HG02852 (cell line): ENCODE results near the gene SPDYE3.
"Not testable (repeated sequence)": the region's sequence is repeated elsewhere in the genome, so short reads cannot be mapped to it uniquely, and the experiment has no call there.

ENCODE experiments used
- ATAC-seq: cut with Tn5 transposase; IDR thresholded peaks from one replicate; pipeline ENCODE4 v1.9.1; 2021; ENCODE audit warnings: mild to moderate bottlenecking, moderate library complexity; ENCODE audit not compliant: unreplicated experiment

The SPDYE3 gene

GRCh38 chr7:100348805-100349204 is 41.3 kb downstream of the SPDYE3 start:
- no peak for ATAC-seq

GRCh38 chr7:100349757-100350156 is 42.3 kb downstream of the SPDYE3 start:
- ATAC-seq: no peak

- no peak for ATAC-seq
These were observed 44.2 kb downstream of the SPDYE3 start for GRCh38 chr7:100351657-100352058.

GRCh38 chr7:100352230-100352781 is 44.8 kb downstream of the SPDYE3 start:
- ATAC-seq: not testable (repeated sequence)

GRCh38 chr7:100352984-100353684 is 45.6 kb downstream of the SPDYE3 start:
- no peak for ATAC-seq

- no peak for ATAC-seq
These were observed 46.3 kb downstream of the SPDYE3 start for GRCh38 chr7:100353685-100354330.

- ATAC-seq: no peak
These were observed 49.0 kb downstream of the SPDYE3 start for GRCh38 chr7:100356416-100357068.

- ATAC-seq: no peak
These were observed 49.6 kb downstream of the SPDYE3 start for GRCh38 chr7:100357131-100357561.

GRCh38 chr7:100358027-100358856 is 50.7 kb downstream of the SPDYE3 start, which contains the start of gene PILRB:
Gene PILRB, plus strand, starts transcription at chr7:100358117. Its CDS starts 186 bp downstream, at chr7:100358303.
- ATAC-seq: no peak

- ATAC-seq: no peak
These were observed 51.3 kb downstream of the SPDYE3 start for GRCh38 chr7:100358857-100359212.

GRCh38 chr7:100360135-100360854 is 52.8 kb downstream of the SPDYE3 start:
- ATAC-seq: no peak

GRCh38 chr7:100363098-100363497 is 55.6 kb downstream of the SPDYE3 start:
- no peak for ATAC-seq

GRCh38 chr7:100363797-100364196 is 56.3 kb downstream of the SPDYE3 start:
- not testable (repeated sequence) for ATAC-seq

GRCh38 chr7:100364480-100364879 is 57.0 kb downstream of the SPDYE3 start:
- ATAC-seq: no peak

- ATAC-seq: not testable (repeated sequence)
These were observed 58.5 kb downstream of the SPDYE3 start for GRCh38 chr7:100365998-100366367.

- ATAC-seq: no peak
These were observed 59.1 kb downstream of the SPDYE3 start for GRCh38 chr7:100366411-100367250.

- ATAC-seq: no peak
These were observed 59.7 kb downstream of the SPDYE3 start for GRCh38 chr7:100367251-100367620.

GRCh38 chr7:100367676-100368613 is 60.4 kb downstream of the SPDYE3 start:
- no peak for ATAC-seq
